ENCODE results near the gene ZMIZ1.

DNA sequence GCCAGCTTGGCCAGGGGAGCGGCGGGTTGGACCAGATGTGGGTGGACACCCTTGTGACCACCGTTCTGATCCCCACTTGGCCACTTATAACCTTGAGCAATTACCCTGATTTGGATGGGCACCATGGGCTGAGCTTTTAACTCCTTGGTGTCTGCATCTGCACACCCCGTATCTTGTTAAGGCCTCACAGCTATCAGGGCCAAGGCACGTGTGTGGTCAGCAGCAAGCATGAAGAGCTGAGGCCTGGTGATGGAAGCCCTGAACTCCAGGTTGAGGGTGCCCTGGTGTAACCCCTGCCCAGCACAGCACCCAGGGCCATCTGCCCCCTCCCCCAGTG lies 89.2 kb downstream of the ZMIZ1 start:
- TF ChIP-seq, protein P1, sequence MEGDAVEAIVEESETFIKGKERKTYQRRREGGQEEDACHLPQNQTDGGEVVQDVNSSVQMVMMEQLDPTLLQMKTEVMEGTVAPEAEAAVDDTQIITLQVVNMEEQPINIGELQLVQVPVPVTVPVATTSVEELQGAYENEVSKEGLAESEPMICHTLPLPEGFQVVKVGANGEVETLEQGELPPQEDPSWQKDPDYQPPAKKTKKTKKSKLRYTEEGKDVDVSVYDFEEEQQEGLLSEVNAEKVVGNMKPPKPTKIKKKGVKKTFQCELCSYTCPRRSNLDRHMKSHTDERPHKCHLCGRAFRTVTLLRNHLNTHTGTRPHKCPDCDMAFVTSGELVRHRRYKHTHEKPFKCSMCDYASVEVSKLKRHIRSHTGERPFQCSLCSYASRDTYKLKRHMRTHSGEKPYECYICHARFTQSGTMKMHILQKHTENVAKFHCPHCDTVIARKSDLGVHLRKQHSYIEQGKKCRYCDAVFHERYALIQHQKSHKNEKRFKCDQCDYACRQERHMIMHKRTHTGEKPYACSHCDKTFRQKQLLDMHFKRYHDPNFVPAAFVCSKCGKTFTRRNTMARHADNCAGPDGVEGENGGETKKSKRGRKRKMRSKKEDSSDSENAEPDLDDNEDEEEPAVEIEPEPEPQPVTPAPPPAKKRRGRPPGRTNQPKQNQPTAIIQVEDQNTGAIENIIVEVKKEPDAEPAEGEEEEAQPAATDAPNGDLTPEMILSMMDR (conservative IDR thresholded peaks at IDR 0.05; ENCODE audit: low read depth in 2 of 2), result no peak
- TF ChIP-seq, protein P2, sequence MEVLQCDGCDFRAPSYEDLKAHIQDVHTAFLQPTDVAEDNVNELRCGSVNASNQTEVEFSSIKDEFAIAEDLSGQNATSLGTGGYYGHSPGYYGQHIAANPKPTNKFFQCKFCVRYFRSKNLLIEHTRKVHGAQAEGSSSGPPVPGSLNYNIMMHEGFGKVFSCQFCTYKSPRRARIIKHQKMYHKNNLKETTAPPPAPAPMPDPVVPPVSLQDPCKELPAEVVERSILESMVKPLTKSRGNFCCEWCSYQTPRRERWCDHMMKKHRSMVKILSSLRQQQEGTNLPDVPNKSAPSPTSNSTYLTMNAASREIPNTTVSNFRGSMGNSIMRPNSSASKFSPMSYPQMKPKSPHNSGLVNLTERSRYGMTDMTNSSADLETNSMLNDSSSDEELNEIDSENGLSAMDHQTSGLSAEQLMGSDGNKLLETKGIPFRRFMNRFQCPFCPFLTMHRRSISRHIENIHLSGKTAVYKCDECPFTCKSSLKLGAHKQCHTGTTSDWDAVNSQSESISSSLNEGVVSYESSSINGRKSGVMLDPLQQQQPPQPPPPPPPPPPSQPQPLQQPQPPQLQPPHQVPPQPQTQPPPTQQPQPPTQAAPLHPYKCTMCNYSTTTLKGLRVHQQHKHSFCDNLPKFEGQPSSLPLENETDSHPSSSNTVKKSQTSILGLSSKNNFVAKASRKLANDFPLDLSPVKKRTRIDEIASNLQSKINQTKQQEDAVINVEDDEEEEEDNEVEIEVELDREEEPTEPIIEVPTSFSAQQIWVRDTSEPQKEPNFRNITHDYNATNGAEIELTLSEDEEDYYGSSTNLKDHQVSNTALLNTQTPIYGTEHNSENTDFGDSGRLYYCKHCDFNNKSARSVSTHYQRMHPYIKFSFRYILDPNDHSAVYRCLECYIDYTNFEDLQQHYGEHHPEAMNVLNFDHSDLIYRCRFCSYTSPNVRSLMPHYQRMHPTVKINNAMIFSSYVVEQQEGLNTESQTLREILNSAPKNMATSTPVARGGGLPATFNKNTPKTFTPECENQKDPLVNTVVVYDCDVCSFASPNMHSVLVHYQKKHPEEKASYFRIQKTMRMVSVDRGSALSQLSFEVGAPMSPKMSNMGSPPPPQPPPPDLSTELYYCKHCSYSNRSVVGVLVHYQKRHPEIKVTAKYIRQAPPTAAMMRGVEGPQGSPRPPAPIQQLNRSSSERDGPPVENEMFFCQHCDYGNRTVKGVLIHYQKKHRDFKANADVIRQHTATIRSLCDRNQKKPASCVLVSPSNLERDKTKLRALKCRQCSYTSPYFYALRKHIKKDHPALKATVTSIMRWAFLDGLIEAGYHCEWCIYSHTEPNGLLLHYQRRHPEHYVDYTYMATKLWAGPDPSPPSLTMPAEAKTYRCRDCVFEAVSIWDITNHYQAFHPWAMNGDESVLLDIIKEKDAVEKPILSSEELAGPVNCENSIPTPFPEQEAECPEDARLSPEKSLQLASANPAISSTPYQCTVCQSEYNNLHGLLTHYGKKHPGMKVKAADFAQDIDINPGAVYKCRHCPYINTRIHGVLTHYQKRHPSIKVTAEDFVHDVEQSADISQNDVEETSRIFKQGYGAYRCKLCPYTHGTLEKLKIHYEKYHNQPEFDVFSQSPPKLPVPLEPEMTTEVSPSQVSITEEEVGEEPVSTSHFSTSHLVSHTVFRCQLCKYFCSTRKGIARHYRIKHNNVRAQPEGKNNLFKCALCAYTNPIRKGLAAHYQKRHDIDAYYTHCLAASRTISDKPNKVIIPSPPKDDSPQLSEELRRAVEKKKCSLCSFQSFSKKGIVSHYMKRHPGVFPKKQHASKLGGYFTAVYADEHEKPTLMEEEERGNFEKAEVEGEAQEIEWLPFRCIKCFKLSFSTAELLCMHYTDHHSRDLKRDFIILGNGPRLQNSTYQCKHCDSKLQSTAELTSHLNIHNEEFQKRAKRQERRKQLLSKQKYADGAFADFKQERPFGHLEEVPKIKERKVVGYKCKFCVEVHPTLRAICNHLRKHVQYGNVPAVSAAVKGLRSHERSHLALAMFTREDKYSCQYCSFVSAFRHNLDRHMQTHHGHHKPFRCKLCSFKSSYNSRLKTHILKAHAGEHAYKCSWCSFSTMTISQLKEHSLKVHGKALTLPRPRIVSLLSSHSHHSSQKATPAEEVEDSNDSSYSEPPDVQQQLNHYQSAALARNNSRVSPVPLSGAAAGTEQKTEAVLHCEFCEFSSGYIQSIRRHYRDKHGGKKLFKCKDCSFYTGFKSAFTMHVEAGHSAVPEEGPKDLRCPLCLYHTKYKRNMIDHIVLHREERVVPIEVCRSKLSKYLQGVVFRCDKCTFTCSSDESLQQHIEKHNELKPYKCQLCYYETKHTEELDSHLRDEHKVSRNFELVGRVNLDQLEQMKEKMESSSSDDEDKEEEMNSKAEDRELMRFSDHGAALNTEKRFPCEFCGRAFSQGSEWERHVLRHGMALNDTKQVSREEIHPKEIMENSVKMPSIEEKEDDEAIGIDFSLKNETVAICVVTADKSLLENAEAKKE (CRISPR knock-in tag; IDR thresholded peaks at IDR 0.05), result no peak
- TF ChIP-seq EZH2phosphoT487 (IDR thresholded peaks at IDR 0.05; ENCODE audit: unreplicated experiment), result no peak
- no peak for TF ChIP-seq EZH2 (IDR thresholded peaks at IDR 0.05; ENCODE audit: low read depth, unreplicated experiment)
- TF ChIP-seq ZNF331 (CRISPR knock-in tag; IDR thresholded peaks at IDR 0.05; ENCODE audit: low read depth), result no peak
- TF ChIP-seq REST (IDR thresholded peaks at IDR 0.05; ENCODE audit: unreplicated experiment), result no peak

Measured in GM23338 (cell line).